Cardiac fibroblast (primary cell): ENCODE results near the gene CYP27B1.

Experiments used
- DNase-seq, 2 donors: peaks; one replicate each; pipeline versions ENCODE4 v3.0.0 to v3.0.0-alpha.2; 2010; ENCODE audit warnings: low read depth in 2 of 2
- H3K4me3 ChIP-seq, 2 donors: replicated peaks in 1 of 2; 1 replicate in 1 of 2; 2 replicates in 1 of 2; pipeline ENCODE4 v1.5.1; 2011; ENCODE audit warnings: low read depth in 2 of 2, low read length in 2 of 2, mild to moderate bottlenecking in 2 of 2, moderate library complexity in 1 of 2
- TF ChIP-seq, protein P1 (sequence below): IDR thresholded peaks from one replicate; pipeline ENCODE4 v1.5.1; 2011; ENCODE audit warnings: low read depth, mild to moderate bottlenecking, low read length, inconsistent platforms

CYP27B1 gene

DNA sequence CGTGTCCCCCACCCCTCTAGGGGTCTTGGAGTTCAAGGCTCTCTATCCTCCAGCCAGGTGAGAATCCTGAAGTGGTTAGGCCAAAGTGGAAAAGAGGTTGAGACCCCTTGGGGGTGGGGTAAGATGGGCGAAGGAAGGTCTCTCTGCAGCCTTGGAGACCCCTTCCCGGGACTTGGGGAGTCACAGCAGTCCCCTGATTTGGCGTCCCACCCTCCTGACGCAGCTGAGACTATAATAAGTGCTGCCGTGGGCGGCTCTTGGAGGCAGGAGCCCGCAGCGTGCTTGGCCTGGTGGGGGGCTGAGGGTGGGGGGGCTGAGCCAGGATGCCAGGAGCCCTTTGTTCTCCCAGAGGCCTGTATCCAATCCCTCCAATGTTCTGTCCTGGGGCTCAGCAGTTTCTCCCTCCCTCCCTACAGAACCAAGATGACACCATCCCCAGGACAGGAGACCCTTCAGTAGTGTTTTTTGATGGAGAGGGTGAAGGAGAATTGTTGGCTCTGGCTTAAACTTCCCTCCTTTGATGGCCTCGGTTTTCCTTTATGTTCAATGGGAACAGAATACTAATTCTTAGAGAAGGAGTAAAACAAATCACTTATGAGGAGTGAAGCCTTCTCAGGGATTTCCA lies 26.9 kb downstream of the CYP27B1 start:
- H3K4me3 ChIP-seq, result no peak overlapping the region
- no peak for DNase-seq
- TF ChIP-seq, protein P1, sequence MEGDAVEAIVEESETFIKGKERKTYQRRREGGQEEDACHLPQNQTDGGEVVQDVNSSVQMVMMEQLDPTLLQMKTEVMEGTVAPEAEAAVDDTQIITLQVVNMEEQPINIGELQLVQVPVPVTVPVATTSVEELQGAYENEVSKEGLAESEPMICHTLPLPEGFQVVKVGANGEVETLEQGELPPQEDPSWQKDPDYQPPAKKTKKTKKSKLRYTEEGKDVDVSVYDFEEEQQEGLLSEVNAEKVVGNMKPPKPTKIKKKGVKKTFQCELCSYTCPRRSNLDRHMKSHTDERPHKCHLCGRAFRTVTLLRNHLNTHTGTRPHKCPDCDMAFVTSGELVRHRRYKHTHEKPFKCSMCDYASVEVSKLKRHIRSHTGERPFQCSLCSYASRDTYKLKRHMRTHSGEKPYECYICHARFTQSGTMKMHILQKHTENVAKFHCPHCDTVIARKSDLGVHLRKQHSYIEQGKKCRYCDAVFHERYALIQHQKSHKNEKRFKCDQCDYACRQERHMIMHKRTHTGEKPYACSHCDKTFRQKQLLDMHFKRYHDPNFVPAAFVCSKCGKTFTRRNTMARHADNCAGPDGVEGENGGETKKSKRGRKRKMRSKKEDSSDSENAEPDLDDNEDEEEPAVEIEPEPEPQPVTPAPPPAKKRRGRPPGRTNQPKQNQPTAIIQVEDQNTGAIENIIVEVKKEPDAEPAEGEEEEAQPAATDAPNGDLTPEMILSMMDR, result no peak

DNA sequence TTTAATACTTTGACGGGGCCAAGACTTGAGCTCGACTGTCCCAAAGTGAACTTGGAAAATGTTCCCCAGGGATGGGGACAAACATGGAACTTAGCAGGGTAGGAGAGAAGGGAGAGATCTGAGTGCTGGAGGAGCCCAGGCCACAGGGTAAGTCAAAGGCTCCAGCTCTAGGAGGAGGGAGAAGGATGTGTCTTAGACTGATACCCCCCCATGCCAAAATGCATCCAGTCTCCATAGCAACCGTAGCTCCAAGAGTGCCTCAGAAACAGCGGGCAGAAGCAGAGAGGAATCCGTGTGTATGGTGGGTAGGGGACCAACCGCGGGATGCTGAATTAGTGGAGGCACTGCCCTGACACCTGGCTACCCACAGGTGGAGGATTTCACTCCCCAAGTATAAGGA lies 27.5 kb downstream of the CYP27B1 start:
- TF ChIP-seq, protein P1, result no peak
- no peak overlapping the region for H3K4me3 ChIP-seq
- no peak for DNase-seq

DNA sequence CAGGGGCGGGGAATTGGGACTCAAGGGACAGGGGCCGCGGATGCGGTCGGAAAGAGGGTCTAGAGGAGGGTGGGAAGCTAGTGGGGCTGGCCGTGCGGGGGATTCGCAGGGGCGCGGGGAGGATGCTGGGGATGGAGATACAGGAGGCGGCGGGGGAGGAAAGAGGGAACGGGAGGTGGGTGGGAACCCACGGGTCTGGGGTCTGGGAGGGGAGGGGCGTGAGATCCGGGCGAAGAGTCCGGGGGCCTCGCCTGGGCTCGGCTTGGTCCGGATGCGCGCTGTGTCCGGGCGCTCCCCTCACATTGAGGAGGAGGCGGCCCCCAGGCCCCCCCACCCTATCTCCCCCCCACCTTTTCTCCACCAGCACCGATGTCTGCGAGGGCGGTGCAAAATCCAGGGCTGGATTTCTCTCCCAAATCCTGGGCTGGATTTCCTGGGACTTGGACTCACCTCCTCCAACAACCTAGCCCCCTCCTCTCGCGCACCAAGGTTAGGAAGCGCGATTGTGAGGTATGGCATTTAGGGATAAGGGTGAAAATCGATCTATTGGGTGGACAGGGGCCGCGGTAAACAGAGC lies 28.1 kb downstream of the CYP27B1 start, which contains the start of gene AGAP2:
Gene AGAP2, minus strand, starts transcription at position 82 of the 577 bp plus-strand sequence. CDS start 496 bp downstream, outside the sequence.
- TF ChIP-seq, protein P1, result no peak
- no peak for DNase-seq
- peak within 1 kb of the TSS in 1 of 2 donors; percentile 21 for H3K4me3 ChIP-seq

DNA sequence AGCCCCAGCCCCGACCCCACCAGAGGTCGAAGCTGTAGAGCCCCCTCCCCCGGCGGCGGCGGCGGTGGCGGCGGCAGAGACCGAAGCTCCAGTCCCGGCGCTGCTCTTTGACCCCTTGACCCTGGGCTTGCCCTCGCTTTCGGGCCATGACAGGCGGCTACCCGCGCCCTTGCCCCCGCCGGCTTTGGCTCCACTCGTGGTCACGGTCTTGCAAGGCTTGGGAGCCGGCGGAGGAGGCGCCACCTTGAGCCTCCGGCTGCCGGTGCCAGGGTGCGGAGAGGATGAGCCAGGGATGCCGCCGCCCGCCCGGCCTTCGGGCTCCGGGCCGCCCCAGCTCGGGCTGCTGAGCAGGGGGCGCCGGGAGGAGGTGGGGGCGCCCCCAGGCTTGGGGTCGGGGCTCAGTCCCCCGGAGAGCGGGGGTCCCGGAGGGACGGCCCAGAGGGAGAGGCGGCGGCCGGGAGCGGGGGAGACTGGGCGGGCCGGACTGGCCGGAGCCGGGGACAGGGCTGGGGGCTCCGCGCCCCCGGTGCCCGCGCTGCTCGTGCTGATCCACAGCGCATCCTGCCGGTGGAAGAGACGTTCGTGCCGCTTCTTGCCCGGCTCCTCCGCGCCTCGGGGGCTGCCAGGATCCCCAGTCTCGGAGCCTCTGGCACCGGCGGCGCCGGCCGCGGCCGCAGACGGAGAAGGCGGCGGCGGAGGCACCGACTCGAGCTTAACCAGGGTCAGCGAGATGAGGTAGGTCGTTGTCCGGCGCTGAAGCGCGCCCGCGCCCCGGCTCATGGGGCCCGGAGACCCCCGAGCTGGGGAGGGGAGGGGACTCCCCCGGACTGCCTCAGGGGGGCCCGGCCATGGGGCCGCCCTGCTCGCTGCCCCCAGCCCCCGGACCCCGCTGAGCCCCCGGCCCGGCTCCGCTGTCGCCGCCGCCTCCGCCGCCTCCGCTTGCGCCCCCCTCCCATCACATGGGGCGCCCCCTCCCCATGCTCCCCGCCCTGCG lies 29.1 kb downstream of the CYP27B1 start:
- no peak for DNase-seq
- peak overlapping the region in 1 of 2 donors; percentile 21 for H3K4me3 ChIP-seq

DNA sequence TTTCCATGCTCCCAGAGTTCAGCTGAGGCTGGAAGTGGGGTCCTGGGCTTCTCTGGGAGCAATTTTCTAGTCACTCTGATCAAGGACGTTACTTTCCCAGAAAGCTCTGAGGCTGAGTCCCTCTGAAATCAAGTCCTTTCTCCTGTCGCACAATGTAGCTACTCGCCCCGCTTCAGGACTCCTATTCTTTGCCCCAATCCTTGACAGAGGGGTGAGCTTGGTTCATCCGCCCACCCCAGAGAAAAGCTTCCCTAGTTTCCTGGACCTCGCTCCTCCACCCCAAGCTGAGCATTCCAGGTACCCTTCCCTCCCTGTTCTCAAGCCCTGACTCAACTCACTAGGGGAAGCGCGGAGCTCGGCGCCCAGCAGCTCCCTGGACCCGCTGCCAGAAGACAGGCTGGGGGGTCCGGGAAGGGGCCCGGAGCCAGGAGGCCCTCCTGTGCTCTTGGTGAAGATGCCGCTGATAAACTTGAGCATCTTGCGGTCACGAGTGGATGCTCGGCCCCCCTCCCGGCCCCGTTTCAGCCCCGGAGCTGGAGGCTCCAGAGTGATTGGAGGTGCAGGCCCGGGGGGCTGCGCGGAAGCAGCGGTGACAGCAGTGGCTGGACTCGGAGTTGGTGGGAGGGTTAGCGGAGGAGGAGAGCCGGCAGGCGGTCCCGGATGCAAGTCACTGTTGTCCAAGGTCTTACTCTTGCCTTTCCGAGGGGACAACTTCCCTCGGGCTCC lies 30.0 kb downstream of the CYP27B1 start:
- no peak overlapping the region for H3K4me3 ChIP-seq
- no peak for DNase-seq
- TF ChIP-seq, protein P1, result no peak

More for the DNA sequence above, 29.1 kb downstream of the CYP27B1 start:
- TF ChIP-seq, protein P1, result no peak

DNA sequence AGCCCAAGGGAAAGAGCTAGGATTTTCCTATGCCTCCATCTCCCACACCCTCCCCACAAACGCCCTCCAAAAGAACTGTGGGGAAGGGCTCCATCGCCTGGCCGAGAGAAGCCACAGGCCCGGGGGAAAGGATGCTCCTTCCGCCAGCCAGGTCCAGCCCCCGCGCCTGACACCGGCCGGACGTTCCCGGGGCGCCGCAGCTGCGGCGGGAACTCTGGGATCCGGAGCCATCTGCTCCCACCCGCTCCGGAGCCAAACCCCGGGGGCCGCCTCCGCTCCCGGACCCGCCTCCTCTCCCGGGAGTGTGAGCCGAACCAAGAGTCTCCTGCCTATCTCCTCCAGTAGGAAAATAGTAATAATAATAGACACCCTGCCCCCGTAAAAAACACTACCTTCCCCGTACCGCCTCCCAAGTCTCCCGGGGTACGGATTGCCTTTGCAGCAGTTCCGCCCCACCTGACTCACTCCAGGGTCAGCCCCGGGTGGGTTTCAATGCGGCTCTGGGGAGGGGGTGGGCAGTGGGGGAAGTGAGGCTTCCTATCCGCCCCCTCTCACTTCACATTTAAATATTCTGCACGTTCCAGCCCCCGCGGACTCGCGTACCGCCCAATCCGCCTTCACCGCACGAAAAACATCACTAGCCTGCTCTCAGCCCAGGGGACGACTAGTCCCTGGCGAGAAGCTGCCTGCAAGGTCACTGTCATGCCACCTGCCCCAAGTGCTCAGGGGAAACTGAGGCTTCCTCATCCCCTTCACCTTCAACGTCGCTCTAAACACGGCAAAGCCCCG lies 30.7 kb downstream of the CYP27B1 start:
- DNase-seq, result peak; percentile 30 to 33
- TF ChIP-seq, protein P1, result peak; percentile 36
- H3K4me3 ChIP-seq, result peak overlapping the region in 1 of 2 donors; percentile 13
